Astrocyte of the hippocampus (primary cell): Measurements from ENCODE around the gene DYNC2I2.

Experiments used
- DNase-seq: peaks from one replicate; pipeline ENCODE4 v3.0.0; 2011; ENCODE audit warnings: low read depth, low spot score

DYNC2I2 gene

DNA sequence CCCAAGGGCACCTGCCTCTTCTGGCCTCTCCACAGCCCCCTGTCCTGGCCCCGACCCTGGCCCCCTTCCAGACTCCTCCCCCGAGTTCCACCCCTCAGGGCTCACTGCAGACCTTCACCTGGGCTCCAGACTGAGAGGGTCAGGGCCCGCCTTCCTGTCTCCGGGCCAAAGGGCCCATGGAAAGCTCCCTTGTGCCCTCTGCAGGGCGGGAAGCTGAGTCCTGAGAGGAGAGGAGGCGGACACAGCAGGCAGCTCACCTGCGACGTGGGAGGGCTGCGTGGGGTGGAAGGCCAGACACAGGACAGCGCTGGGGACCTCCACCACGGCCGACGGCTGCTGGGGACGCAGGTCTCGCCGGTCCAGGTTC, 20.6 kb downstream of the DYNC2I2 start:
- DNase-seq: peak; percentile 54

DNA sequence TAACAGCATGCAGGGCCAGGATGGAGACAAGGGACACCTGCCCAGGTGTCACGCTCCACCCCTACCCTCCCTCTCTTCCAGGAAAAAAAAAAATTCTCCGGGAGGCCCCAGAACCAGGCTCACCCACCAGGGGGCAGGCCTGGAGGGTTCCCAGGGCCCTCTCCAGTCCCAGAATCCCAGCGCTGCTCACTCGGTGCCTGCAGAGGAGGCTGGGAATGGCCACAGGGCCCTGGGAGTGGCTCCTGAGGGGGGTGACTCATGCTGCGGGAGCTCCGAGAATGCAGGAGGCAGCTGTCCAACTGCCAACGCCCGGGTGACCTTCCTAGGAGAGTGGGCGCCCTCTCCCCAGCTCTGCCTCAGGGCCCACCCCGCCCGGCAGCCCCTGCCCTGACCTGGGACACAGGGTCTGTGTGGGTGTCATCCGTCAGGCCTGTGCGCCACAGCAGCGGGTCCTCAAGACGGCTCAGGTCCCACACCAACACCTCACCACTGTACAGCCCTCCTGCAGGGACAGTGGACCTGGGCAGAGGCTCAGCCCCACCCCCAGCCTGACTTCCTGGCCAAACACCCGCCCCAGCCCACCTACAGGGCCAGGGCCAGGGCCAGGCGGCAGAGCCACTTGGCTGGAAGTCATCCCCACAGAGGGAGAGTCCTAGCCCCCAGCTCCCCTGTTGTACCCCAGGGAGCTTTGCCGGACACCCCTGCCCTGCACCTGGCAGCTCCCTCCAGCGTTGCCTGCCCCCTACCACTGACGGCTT, 21.2 kb downstream of the DYNC2I2 start:
- peak; percentile 99 for DNase-seq

DNA sequence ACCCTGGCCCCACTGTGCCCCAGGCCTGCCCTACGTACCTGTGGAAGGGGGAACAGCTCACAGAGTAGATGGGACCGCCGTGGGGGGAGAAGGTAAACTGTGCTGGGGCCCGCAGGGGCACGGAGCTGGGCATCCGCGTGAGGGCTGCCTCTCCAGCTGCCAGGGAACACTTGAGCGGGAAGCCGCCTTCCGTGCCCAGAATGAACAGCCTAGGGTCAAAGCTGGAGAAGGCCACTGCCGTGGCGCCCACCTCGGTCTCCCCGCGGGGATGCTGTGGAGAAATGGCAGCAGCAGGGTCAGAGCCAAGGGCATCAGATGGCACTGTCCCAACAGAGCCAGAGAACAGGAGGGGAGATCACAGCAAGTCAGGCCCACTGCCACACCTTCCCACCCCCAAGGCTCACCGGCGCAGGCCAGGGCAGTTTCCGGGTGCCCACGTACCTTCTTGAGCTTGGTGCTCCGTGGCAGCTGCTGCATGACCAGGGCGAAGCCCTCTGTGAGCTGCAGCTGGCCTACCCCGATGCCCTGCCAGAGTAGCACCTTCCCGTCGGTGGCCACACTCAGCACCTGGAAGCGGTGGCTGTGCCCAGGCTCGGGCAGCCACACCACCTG, 21.9 kb downstream of the DYNC2I2 start:
- DNase-seq: no peak

DNA sequence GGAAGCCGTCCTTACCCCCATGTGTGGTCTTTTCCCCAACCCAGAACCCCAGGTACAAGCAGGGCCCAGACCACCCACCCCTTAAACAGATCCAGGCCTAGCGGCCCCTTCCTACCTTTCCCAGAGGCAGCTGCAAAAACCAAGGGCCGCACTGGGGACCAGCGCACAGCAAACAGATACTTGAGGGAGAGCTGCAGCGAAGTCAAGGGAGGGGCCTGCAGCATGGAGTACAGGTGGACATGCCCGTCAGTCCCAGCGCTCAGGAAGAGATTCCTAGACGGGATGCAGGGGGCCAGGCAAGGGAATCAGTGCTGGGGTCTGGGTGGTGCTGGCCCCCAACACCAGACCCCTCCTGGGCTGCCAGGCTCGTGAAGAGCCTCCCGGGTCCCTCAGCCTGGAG, 22.5 kb downstream of the DYNC2I2 start:
- DNase-seq: no peak

DNA sequence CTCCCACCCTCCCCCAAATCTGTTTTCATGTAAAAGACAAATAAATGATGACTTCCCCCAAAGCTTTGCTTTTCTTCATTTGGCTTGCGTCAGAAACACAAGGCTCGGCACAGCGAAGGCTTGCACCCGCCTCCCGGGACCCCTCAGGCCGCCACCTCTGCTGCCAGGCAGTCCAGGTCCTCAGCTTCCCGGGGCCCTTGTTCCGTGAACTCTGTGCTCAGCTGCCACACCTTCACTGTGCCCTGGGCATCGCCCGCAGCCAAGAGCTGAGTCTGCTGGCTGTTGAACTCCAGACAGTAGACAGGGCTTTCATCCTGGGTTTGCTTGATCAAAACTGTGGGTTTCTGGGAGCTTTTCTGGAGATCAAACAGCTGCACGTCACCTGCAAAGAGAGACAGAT, 23.0 kb downstream of the DYNC2I2 start:
- DNase-seq: no peak

DNA sequence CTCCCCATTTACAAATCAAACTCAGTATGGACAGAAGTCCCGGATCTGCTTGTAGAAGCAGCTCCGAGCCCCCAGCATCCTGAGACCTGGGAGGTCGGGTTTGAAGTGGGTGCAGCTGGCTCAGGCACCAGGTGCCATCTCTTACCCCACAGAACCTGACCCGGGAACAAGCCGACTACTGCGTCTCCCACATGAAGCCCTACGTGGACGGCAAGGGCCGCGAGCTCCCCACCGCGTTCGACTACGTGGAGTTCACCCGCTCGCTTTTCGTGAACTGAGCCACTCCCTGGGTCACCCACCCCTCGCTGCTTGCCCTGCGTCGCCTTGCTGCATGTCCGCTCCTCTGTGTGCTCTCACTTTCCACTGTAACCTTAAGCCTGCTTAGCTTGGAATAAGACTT, 23.6 kb downstream of the DYNC2I2 start:
- no peak for DNase-seq

DNA sequence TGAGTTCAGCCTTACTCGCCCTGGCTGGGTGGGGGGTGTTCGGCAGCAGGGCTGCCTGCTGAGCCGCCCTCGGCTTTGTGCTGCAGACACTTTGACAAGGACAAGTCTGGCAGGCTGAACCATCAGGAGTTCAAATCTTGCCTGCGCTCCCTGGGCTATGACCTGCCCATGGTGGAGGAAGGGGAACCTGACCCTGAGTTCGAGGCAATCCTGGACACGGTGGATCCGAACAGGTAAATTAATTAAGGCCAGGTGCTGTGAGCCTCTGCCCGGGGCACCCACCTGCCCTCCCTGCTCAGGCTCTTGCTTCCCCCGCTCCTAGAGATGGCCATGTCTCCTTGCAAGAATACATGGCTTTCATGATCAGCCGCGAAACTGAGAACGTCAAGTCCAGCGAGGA, 24.2 kb downstream of the DYNC2I2 start:
- DNase-seq: no peak

DNA sequence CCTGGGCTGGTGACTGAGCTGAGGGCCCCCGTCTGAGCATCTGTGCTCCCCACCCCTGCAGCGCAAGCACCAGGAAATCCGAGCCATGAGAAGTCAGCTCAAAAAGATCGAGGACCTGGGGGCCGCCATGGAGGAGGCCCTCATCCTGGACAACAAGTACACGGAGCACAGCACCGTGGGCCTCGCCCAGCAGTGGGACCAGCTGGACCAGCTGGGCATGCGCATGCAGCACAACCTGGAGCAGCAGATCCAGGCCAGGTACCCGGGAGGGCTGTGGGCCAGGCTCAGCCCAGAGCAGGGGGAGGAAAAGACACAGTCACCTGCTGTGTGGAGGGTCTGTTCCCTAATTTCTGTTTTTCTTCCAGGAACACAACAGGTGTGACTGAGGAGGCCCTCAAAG, 24.6 kb downstream of the DYNC2I2 start:
- DNase-seq: no peak

DNA sequence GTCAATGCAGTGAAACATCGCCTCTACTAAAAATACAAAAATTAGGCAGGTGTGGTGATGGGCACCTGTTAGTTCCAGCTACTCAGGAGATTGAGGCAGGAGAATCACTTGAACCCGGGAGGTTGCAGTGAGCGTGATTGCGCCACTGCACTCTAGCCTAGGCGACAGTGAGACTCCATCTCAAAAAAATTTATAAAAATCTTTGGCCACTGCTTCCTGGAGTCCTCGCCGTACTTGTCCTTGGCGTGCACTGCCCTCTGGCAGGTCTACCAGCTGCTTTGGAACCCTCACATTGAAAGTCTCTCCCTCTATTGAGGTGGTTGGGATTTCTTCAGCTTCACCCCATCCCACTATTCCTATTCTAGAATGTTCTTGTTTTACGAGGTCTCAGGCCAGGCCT, 25.0 kb downstream of the DYNC2I2 start:
- no peak for DNase-seq

DNA sequence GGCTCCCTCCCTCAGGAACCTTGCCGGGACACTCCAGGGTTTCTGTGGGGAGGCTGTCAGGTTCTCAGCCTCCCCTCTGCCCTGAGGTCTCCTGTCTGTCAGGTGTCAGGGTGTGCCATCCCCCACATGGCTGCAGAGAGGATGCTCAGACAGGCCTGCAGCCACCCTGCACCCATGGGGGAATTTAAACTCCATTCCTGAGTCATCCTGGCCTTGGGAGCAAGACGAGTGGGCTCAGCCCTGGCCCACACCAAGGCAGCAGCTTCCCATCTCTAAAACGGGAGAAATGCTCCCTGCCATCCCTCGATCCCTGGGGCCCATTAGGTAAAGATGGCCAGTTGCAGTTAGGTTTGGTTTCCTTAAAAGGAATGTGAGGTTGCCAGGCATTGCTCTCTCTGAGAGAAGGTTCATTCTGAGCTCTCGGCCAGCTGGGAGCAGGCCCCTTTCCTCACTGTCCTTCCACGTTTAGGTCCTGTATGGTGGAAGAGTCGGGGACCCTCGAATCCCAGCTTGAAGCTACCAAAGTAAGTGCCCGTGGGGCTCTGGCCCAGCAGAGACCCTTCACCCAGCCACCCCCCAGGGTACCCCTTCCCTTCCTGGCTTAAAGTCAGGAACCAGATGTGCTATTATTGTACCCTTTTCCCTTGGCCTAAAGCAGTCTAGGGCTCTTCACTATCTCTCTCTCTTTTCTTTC, 26.6 kb downstream of the DYNC2I2 start:
- DNase-seq: no peak

DNA sequence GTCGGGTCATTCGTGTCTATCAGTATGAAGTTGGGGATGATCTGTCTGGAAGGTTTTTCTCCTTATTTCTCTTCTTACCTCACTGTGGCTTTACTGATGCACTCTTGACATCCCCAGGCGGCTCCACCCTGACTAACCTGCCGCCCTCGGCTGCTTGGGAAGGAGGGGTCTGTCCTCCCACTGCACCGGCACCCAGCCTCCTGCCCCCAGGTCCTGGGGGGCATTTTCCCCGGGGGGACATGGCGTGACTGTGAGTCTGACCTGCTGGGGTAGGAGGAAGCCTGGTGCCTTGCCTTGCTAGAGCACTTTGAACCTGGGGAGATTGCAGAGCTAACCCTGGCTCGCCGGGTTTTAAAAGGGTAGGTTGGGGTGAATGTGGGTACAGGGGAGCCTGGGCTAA, 27.5 kb downstream of the DYNC2I2 start:
- no peak for DNase-seq

DNA sequence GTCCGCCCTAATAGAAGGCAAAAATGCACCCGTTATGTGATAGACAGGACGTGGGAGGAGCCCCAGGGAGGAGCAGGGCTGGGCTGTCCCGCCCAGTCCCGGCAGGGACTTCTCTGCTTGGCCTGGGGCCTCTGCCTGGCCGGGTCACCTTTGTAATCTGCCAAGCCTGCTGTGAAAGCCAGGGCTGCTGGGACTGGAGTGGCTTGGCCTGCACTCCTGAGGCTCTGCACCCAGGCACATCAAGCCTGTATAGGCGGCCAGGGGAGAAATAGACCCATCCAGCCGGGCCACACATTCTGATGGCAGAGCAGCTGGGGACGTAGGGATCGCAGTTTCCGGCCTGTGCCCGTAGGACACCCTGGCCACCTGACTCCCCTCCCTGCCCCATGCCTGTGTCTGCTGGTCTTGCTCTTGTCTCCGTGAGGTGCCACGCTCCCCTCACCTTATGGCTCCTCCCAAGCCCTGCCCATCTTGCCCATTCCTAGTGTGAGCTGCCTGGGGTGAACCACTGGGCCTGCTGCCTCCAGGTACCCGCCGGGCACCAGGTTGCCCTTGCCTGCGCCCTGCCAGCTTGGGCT, 28.1 kb downstream of the DYNC2I2 start:
- DNase-seq: no peak

DNA sequence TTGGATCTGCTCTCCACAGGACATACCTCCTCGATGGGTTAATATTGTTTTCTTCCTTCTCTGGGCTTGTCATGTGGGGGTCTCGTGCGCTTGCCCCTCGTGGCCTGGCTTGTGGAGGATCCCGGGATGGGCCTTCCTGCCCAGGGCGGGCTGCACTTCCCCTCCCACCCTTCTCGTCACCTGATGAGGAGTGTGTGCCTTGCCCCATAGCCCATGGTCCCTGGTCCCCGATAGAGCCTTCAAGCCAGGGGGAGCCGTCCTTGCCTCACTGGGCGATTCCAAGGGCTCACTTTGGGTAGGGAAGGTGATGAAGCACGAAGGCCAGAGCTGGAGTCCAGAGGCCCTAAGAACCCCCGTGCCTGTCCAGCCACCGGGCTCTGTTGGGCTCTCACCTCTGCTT, 28.7 kb downstream of the DYNC2I2 start:
- no peak for DNase-seq

DNA sequence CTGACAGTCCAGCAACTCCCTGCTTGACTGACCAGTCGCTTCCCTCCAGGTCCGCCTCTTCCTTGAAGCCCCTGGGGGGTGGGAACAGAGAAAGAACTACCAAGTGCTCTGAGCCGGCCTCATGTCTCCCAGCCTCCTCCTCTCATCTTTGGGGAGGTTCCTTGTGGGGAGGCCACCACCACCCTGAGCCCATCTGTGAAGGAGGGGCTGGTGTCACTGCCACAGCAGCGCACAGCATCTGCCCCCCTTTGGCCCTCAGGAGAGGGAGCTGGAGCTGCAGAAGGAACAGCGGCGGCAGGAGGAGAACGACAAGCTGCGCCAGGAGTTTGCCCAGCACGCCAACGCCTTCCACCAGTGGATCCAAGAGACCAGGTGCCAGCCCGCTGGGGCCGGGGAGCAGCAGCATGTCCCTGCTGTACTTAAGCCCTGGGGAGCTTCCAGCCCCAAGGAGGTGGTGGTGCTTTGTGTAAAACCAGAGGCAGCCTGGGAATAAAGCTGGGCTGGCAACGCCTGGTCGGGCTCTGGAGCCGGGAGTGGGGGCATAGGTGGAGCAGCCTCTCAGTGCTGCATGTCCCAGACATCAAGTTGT, 29.4 kb downstream of the DYNC2I2 start:
- DNase-seq: no peak

DNA sequence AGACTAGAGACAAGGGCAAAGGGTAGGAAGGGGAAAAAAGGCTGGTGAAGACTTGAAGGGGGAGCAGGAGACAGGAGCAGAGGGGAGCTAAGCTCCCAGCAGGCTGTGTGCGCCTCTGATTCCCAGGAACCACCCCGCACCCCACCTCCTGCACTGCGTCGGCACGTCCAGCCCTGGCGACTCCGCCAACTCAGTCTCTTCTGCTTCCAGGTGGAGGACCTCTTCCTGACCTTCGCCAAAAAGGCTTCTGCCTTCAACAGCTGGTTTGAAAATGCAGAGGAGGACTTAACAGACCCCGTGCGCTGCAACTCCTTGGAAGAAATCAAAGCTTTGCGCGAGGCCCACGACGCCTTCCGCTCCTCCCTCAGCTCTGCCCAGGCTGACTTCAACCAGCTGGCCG, 30.5 kb downstream of the DYNC2I2 start:
- DNase-seq: no peak

DNA sequence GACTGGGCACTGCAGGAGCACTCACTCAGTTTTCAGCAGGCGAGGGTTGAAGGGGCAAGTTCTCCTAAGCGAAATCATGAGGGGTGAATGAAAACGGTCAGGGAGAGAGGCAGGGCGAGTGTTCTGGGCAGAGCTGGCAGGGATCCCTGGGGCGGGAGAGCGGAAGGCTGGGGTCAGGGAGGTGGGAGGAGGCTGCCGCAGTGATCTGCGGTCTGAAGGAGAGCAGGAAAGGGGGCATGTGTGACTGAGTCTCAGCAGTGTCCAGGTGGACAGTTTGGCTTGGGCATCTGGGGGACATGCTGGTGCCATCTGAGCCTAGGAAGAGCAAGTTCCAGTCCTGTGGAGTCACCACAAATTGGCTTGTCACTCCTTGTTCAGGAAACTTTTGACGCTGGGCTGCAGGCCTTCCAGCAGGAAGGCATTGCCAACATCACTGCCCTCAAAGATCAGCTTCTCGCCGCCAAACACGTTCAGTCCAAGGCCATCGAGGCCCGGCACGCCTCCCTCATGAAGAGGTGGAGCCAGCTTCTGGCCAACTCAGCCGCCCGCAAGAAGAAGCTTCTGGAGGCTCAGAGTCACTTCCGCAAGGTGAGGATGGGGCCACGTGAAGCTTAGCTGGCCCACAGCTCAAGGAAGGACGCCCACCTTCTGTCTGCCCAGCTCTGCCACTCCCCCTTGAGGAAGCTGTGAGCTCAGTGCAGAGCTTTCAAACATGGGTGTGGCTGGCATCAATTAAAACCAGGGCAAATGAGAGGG, 31.1 kb downstream of the DYNC2I2 start:
- DNase-seq: no peak

DNA sequence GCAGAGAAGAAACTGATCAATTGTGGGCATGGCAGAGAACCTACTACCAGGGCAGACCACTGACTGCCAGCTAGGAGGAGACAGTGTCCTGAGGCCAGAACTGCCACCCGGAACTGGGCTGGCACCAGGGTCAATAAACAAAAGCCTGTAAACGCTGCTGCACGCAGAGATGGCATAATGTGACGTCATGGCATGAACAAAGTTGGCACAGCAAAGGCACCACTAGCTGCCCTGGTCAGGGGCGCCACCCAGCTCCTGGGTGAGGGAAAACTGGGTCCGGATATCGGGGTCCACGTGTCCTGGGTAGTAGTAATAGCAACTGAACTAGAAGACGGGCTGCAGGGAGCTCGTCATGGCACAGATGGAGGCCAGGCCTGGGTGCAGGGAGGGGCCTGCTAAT, 32.1 kb downstream of the DYNC2I2 start:
- DNase-seq: no peak

DNA sequence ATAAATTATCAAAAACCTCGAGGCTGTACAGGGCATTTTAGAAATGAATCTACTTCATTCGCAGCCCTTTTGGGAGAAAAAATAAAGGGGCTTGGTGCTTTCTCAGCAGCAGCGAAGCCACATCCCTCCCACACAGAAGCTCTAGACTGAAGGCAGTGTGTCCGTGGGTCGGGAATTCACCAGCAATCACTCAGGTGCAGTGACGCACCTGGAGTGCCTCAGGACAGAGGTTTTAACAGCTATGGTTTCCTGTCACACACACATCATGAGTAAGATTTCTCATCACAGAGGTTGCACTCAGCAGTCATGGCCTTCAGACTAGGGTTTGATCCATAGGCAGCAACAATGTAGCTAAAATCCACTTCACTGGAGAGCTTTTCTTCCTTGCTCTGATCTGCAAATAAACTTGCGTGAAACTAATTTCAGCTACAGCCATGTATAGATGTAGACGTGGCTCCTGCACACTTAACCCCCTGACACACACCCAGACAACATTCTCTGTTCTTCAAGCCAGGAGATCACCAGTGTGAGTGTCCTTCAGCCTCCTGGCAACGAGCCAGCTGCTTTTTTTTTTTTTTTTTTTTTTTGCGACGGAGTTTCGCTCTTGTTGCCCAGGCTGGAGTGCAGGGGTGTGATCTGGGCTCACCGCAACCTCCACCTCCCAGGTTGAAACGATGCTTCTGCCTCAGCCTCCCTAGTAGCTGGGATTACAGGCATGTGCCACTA, 34.8 kb downstream of the DYNC2I2 start:
- DNase-seq: no peak

DNA sequence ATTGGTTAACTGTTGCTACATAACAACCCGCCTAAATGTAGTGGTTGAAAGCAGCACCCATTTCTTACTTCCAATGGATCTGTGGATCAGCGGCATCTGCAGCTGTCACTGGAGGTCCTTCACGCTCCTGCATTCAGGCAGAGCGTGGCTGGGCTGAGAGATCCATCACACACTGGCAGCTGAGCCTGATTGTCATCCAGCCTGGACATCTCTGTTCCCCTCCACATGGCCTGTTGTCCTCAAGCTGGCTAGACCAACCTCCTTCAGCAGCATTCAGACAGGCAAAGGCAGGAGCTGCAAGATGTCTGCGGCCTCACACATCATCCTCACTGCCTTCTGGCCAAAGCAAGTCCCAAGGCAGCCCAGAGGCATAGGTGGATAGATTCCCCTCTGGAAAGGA, 36.9 kb downstream of the DYNC2I2 start:
- DNase-seq: no peak

DNA sequence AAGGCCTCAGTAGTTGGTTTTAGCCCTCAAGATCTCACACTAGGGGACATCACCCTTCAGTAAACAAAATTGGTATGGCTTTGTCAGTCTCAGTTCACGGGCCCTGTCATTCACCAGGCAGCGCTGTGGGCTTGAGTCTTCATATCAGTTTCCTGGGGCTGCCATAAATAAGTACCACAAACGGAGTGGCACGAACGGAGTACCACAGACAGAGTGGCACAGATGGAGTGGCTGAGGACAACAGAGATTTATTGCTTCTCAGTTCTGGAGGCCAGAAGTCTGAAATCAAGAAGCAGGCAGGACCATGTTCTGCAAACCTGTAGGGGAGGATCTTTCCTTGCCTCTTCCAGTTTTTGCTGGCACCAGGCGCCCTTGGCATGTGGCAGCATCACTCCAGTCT, 37.5 kb downstream of the DYNC2I2 start:
- no peak for DNase-seq

DNA sequence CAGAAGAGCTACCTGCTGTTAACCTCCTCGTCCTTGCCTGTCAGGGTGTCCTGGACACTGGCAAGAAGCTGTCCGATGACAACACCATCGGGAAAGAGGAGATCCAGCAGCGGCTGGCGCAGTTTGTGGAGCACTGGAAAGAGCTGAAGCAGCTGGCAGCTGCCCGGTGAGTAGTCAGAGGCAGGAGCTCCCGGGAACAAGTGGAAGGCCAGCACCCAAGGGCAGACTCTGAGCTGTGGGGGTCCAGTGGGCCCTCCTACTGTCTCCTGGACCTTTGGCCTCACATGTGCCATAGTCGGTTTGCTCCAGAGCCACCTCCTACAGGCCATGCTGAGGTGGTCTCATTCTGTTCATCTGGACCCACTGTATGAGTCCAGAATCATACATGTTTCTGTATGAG, 38.7 kb downstream of the DYNC2I2 start:
- DNase-seq: no peak
